HEK293T (cell line): Measurements from ENCODE around the gene LIN7A.

Source experiments
- BHLHE40 ChIP-seq: fragments of 450-650 bp; IDR thresholded peaks from 2 replicates; pipeline ENCODE4 v1.6.1; 2016; ENCODE audit warnings: mild to moderate bottlenecking, moderate library complexity, borderline replicate concordance
- CTBP1 ChIP-seq: fragments of 450-650 bp; IDR thresholded peaks from 2 replicates; pipeline ENCODE4 v1.6.1; 2016; ENCODE audit warnings: borderline replicate concordance
- FOXK2 ChIP-seq: fragments of 450-650 bp; IDR thresholded peaks from 2 replicates; pipeline ENCODE4 v1.6.1; 2016; ENCODE audit warnings: mild to moderate bottlenecking
- FOXM1 ChIP-seq: fragments of 450-650 bp; IDR thresholded peaks from 2 replicates; pipeline ENCODE4 v1.6.1; 2017; ENCODE audit warnings: mild to moderate bottlenecking, borderline replicate concordance
- HDGF ChIP-seq: fragments of 450-650 bp; IDR thresholded peaks from 2 replicates; pipeline ENCODE4 v1.6.1; 2017; ENCODE audit warnings: antibody characterized with exemption, borderline replicate concordance
- LEF1 ChIP-seq: fragments of 450-650 bp; IDR thresholded peaks from 2 replicates; pipeline ENCODE4 v1.6.1; 2017; ENCODE audit warnings: mild to moderate bottlenecking, borderline replicate concordance
- NFRKB ChIP-seq: fragments of 450-650 bp; IDR thresholded peaks from 2 replicates; pipeline ENCODE4 v1.6.1; 2016; ENCODE audit warnings: mild to moderate bottlenecking, moderate library complexity
- SP1 ChIP-seq: fragments of 450-650 bp; IDR thresholded peaks from 2 replicates; pipeline ENCODE4 v1.6.1; 2017
- SUZ12 ChIP-seq: fragments of 450-650 bp; IDR thresholded peaks from 2 replicates; pipeline ENCODE4 v1.6.1; 2016; ENCODE audit warnings: mild to moderate bottlenecking
- TARDBP ChIP-seq: fragments of 450-650 bp; IDR thresholded peaks from 2 replicates; pipeline ENCODE4 v1.6.1; 2016
- ZNF384 ChIP-seq: fragments of 450-650 bp; IDR thresholded peaks from 2 replicates; pipeline ENCODE4 v1.6.1; 2016

GRCh38 chr12:80830533-80831088 is 107.1 kb downstream of the LIN7A start:
- TF ChIP-seq HDGF (no peak), SP1 (no peak), SUZ12 (no peak), TARDBP (no peak), BHLHE40 (no peak), LEF1 (no peak), CTBP1 (no peak), FOXK2 (no peak), ZNF384 (no peak), NFRKB (no peak), FOXM1 (no peak)
